K562 (cell line): ENCODE measurements around the gene CDKN2C. TPM values are rescaled to one million over a fixed set of nuclear protein-coding genes. Genes with fewer than 3 reads are reported as not detected.

Experiments used
- ATAC-seq: fragments of 200-7000 bp; cut with Tn5 transposase; 3 replicates; pipeline ENCODE4 v1.9.1; 2020; ENCODE audit warnings: moderate library complexity
- BruUV-seq: library from RNA; stranded (reverse); fragments of 400-500 nt; replicated peaks from 2 replicates; lab custom pipeline; 2021; lab: Mats Ljungman, UMichigan
- CTCF ChIA-PET: fragments of 300-600 bp; formaldehyde crosslinking; extraction: SDS; loops from one replicate; lab custom pipeline; 2021; ENCODE audit warnings: low intra/inter-chr PET ratio; lab: Yijun Ruan, JAX
- POLR2A ChIA-PET: fragments of 300-600, 350-650 bp; sonication (Branson Sonifier 250); formaldehyde crosslinking; extraction: SDS; loops from one replicate; lab custom pipeline; 2021; ENCODE audit warnings: antibody characterized with exemption, inconsistent platforms; lab: Yijun Ruan, JAX
- DNase-seq, 4 experiments: peaks; one replicate each; pipeline versions ENCODE4 v3.0.0 to v3.0.0-alpha.2; 2011 to 2018; ENCODE audit warnings: low spot score in 3 of 4, mixed read lengths in 3 of 4; ENCODE audit errors: extremely low read depth in 1 of 4
- FAIRE-seq: peaks from 2 replicates; lab custom pipeline; 2011; peaks lifted over from hg19 to GRCh38; lab: Jason Lieb, UNC
- H2AFZ ChIP-seq: 2 replicates; pipeline ENCODE4 v1.6.0; 2011; ENCODE audit warnings: low read depth, low read length, control low read depth, inconsistent platforms
- H3K27ac ChIP-seq: fragments of 200-600 bp; 3 replicates; pipeline ENCODE4 v1.8.0; 2011; ENCODE audit warnings: low read depth, mild to moderate bottlenecking, control low read depth, inconsistent platforms, low read length, moderate library complexity, mixed read lengths; ENCODE audit errors: extremely low read depth
- H3K27me3 ChIP-seq, 2 experiments: fragments of 300-600 bp in 1 of 2; 2 replicates in 1 of 2; 3 replicates in 1 of 2; pipeline versions ENCODE4 v1.6.0 to v1.8.0; 2011; ENCODE audit warnings: inconsistent platforms in 2 of 2, low read length in 2 of 2, mild to moderate bottlenecking in 1 of 2, mixed read lengths in 1 of 2, moderate library complexity in 1 of 2; ENCODE audit not compliant: control insufficient read depth in 2 of 2, insufficient read depth in 2 of 2
- H3K36me3 ChIP-seq: fragments of 300-600 bp; 3 replicates; pipeline ENCODE4 v1.8.0; 2011; ENCODE audit warnings: mild to moderate bottlenecking, low read length, inconsistent platforms; ENCODE audit not compliant: control insufficient read depth, insufficient read depth
- H3K4me1 ChIP-seq, 2 experiments: fragments of 200-600 bp in 1 of 2; replicated peaks in 1 of 2; 2 replicates in 1 of 2; 3 replicates in 1 of 2; pipeline versions ENCODE4 v1.5.1 to v1.8.0; 2011; ENCODE audit warnings: inconsistent platforms in 2 of 2, low read length in 2 of 2, mild to moderate bottlenecking in 1 of 2, mixed read lengths in 1 of 2, moderate library complexity in 1 of 2; ENCODE audit not compliant: control insufficient read depth in 2 of 2, insufficient read depth in 2 of 2
- H3K4me2 ChIP-seq: 2 replicates; pipeline ENCODE4 v1.6.1; 2011; ENCODE audit warnings: low read length, control low read depth, inconsistent platforms, mixed read lengths; ENCODE audit not compliant: insufficient read depth
- H3K4me3 ChIP-seq: fragments of 200-600 bp; sonication (generic), shearing (Covaris generic); 2 replicates; pipeline ENCODE4 v1.5.1; 2016; ENCODE audit warnings: control low read depth, inconsistent platforms
- H3K79me2 ChIP-seq: fragments of 200-600 bp; 3 replicates; pipeline ENCODE4 v1.8.0; 2011; ENCODE audit warnings: low read length, inconsistent platforms; ENCODE audit not compliant: control insufficient read depth, insufficient read depth
- H3K9ac ChIP-seq, 2 experiments: 2 replicates each; pipeline versions ENCODE4 v1.6.0 to v1.6.1; 2011; ENCODE audit warnings: low read depth in 2 of 2, low read length in 2 of 2, control low read depth in 1 of 2, inconsistent platforms in 1 of 2, mild to moderate bottlenecking in 1 of 2, mixed read lengths in 1 of 2; ENCODE audit not compliant: insufficient read depth in 1 of 2
- H3K9me1 ChIP-seq: one replicate; pipeline ENCODE4 v1.6.0; 2011; ENCODE audit warnings: inconsistent platforms, mild to moderate bottlenecking, low read length, moderate library complexity; ENCODE audit not compliant: control insufficient read depth, insufficient read depth
- H3K9me3 ChIP-seq: replicated peaks from 2 replicates; pipeline ENCODE4 v1.5.1; 2011; ENCODE audit warnings: low read depth, low read length, inconsistent platforms; ENCODE audit not compliant: control insufficient read depth, insufficient read depth
- H4K20me1 ChIP-seq: replicated peaks from 2 replicates; pipeline ENCODE4 v1.6.1; 2011; ENCODE audit warnings: low read length, inconsistent platforms, mixed read lengths; ENCODE audit not compliant: control insufficient read depth, insufficient read depth
- HOMEZ ChIP-seq: fragments of 250-450 bp; sonication (Bioruptor Pico); IDR thresholded peaks from 2 replicates; pipeline ENCODE4 v1.4.0; 2020; ENCODE audit warnings: mild to moderate bottlenecking, moderate library complexity
- MEIS2 ChIP-seq: fragments of 450-650 bp; IDR thresholded peaks from 2 replicates; pipeline ENCODE4 v1.6.1; 2014; ENCODE audit warnings: mild to moderate bottlenecking; ENCODE audit not compliant: partially characterized antibody
- PBX2 ChIP-seq, 2 experiments: IDR thresholded peaks in 1 of 2; conservative IDR thresholded peaks in 1 of 2; 2 replicates each; pipeline ENCODE4 v1.6.1; 2016; ENCODE audit warnings: low read depth in 2 of 2, mild to moderate bottlenecking in 1 of 2, missing compliant biosample characterization in 1 of 2, missing genetic modification characterization in 1 of 2, moderate library complexity in 1 of 2
- SRF ChIP-seq, 2 experiments: fragments of 250-450, 450-650 bp in 1 of 2; sonication (Bioruptor Pico) in 1 of 2; sonication (generic) in 1 of 2; formaldehyde crosslinking; IDR thresholded peaks; 2 replicates each; pipeline versions ENCODE4 v1.5.0 to v1.5.1; 2020 to 2022; ENCODE audit warnings: mild to moderate bottlenecking in 1 of 2, missing genetic modification reagents in 1 of 2
- WGBS: fragments of 100-300 bp; shearing (Covaris generic); methylation state at CpG from one replicate; pipeline ENCODE4 v1.1.6; 2016; ENCODE audit warnings: low coverage, mixed read lengths; ENCODE audit not compliant: insufficient coverage; ENCODE audit errors: missing lambda C conversion rate; 5-methylcytosine and 5-hydroxymethylcytosine counted together
- in situ Hi-C: fragments of 300-500 bp; cut with MboI; formaldehyde crosslinking; loops from 4 replicates; pipeline ENCODE4 v1.15.0; 2018; ENCODE audit warnings: inconsistent platforms, mixed read lengths
- intact Hi-C: fragments of 100-400 bp; cut with micrococcal nuclease; formaldehyde crosslinking; loops from 2 replicates; pipeline ENCODE4 v1.14.2; 2022
- polyA plus RNA-seq, 8 experiments: library from polyadenylated mRNA; depleted of rRNA in 4 of 8; stranded (reverse) in 5 of 8; unstranded in 3 of 8; fragments of >200 nt; fragmentation: Nextera tagmentation in 2 of 8; fragmentation: Illumina TruSeq in 1 of 8; extraction: Ambion mirVana in 2 of 8; extraction: Trizol in 1 of 8; gene quantifications; 2 replicates each; pipeline versions ENCODE4 v1.2.1 to v1.2.3, GENCODE V29; 2011 to 2014; ENCODE audit warnings: inconsistent platforms in 1 of 8, missing spikeins in 1 of 8
- total RNA-seq, 7 experiments: library from RNA; depleted of rRNA in 6 of 7; stranded (reverse); fragments of >200 nt in 6 of 7; fragmentation: Illumina TruSeq in 2 of 7; extraction: Trizol in 2 of 7; gene quantifications; 2 replicates each; pipeline versions ENCODE4 v1.2.1 to v1.2.3, GENCODE V29; 2011 to 2021; ENCODE audit warnings: low replicate concordance in 1 of 7

Gene CDKN2C
- total and polyA plus RNA-seq, 9 of the 15 experiments (the other 6 are each of a cell fraction or from before 2014, with no cell fraction given): 11.9 to 74.3 (median 45.9) TPM

- no peak overlapping the region for H2AFZ ChIP-seq
- 0 out of 4 replicates have a peak overlapping the region, but pooled peaks of 1 of the 2 experiments have one; percentile 19 for H3K9ac ChIP-seq
- in situ Hi-C loops: no loop called here
- CTCF ChIA-PET: interaction anchor here (0.7 kb wide), 1 partner anchor 114 kb away, joined by 5 read pairs; no protein-coding TSS in a partner anchor
- peaks cover 23% of the 10 kb centered on the region for H3K79me2 ChIP-seq
- H3K9me3 ChIP-seq: no peaks in the 10 kb centered on the region
- no peaks in the 10 kb centered on the region for H3K36me3 ChIP-seq
- no peak overlapping the region for H3K4me3 ChIP-seq
- no peaks in the 10 kb centered on the region for H3K27me3 ChIP-seq
- H3K4me2 ChIP-seq: no peak overlapping the region
- DNase-seq (no peak), FAIRE-seq (no peak), ATAC-seq (peak; percentile 7)
- no peaks in the 10 kb centered on the region for H4K20me1 ChIP-seq
- H3K27ac ChIP-seq: no peak overlapping the region
- TF ChIP-seq MEIS2 (peak; percentile 35), HOMEZ (no peak), PBX2 (CRISPR knock-in tag; IDR thresholded peaks at IDR 0.05; ENCODE audit: low read depth) (no peak), PBX2 (tag; conservative IDR thresholded peaks at IDR 0.05; ENCODE audit: low read depth) (0 out of 2 replicates have a peak, but pooled peaks have one; percentile 26), SRF (CRISPR knock-in tag; IDR thresholded peaks at IDR 0.05) (peak in 1 of 2 experiments; percentile 55; a peak in 1 of 4 replicates)
- TF ChIP-seq, all 486 proteins: peak for 3
- POLR2A ChIA-PET: interaction anchor here (0.7 to 1.1 kb wide), 2 partner anchors 8 to 15 kb away, joined by 3 read pairs; partner anchors contain the start of gene CDKN2C
- Histone ChIP-seq H3K4me1 (peaks cover 0 to 4% of the 10 kb centered on the region in 2 experiments; a peak in 2 of 5 replicates), H3K9me1 (no peaks in the 10 kb centered on the region)
- intact Hi-C loops: no loop called here
- no TSS peak for BruUV-seq
- WGBS: 5% methylated on average over 1 of the region's 1 CpG
Measured at GRCh38 chr1:50985094-50985493, 15.0 kb downstream of the CDKN2C start.
